Activated CD8-positive, alpha-beta memory T cell treated with anti-CD3 and anti-CD28 coated beads for 24 hours (primary cell): ENCODE results near the gene GPC3.
"Not testable (repeated sequence)": the region's sequence is repeated elsewhere in the genome, so short reads cannot be mapped to it uniquely, and the experiment has no call there.

Experiments used
- DNase-seq: peaks from one replicate; pipeline ENCODE4 v3.0.0-alpha.2; 2020

GPC3 gene

DNA sequence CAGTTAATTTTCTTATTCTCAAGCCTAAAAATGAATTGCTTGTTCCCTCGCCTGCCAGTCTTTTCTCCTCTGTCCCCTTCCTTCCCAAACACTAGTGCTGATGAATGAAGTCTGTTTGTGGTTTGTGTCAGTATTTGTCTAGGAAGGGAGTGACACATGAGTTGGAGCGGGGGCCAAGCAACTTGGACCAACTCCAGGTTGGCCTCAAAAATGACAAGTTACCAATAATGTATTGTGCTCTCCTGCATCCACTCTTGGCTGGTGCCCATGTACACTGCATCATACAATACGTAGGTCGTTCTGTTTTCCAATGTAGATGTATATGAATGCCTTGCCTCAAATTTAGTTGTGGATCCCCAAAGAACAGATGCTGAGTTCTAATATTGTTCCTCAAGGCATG lies 347.1 kb downstream of the GPC3 start:
- DNase-seq = no peak

DNA sequence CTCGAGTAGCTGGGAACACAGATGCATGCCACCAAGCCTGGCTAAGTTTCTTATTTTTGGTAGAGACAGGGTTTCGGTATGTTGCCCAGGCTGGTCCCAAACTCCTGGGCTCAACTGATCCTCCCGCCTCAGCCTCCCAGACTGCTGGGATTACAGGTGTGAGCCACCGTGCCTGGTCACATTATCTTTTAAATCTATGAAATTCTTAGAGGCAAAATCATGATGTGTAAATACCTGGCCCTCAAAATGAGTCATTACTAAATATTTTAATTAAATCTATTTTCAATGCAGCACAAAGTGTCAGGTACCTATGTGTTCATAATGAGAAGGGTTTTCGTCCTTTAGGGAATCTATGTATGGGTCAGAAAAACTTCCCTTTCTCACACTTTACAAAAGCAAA lies 347.6 kb downstream of the GPC3 start:
- no peak for DNase-seq

DNA sequence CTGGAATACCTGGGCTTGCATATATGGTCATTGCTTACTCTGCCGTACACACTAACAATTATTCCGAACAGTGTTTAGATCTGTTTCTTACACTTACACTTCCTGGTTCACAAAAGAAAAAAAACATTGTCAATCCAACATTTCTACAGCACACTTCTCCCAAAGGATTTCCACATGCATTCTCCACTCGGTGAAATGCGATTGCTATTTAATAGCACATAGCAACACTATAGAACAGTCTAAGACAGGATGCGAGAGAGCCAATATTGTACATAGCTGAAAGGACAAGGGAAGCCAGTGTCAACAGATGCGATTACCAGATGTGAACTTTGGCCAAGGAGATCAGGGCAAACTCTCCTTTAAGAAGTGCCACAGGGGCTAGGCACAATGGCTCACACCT lies 349.4 kb downstream of the GPC3 start:
- no peak for DNase-seq

DNA sequence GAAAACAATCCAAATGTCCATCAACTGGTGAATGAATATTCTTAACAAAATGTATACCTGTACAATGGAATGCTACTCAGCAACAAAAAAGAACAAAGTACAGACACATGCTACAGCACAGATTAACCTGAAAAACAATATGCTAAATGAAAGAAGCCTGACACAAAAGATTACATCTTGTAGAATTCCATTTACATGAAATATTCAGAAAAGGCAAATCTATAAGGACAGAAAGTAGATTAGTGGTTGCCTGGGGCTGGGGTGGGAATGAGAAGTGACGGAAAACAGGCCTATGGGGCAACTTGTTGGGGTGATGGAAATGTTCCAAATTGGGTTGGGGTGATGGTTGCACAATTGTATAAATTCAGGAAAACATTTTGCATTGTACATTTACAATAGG lies 351.0 kb downstream of the GPC3 start:
- no peak for DNase-seq

DNA sequence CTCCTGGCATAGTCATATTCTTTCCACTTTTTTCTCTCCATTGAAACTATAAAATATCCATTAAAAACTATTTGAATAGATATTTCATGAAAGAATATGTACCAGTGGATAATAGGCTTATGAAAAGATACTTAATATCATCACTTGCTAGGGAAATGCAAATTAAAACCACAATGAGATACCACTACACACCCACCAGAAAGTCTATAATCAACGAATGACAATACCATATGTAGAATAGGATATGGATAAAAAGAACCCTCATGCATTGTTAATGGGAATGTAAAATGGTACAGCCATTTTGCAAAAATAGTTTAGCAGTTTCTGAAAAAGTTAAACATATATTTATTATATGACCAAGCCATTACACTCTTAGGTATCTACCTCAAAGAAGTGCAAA lies 351.4 kb downstream of the GPC3 start:
- DNase-seq = no peak

DNA sequence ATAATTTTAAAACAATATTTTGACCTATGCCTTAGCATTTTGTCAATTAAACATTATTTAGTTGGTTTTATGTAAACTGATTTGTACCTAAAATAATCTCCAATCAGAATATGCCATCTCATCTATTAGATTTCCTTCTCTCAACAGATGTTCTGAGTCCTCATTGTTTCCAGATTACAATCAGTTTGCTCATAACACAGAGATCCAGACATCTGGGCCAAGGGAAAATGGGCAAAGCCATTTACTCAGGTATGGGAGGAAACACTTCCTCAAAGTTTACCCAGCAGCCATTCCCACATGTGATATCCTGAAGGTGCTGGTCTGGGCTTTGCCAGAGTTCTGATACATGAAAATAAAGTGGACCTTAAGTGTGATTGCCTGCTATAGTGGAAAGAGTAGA lies 352.2 kb downstream of the GPC3 start:
- DNase-seq = no peak

DNA sequence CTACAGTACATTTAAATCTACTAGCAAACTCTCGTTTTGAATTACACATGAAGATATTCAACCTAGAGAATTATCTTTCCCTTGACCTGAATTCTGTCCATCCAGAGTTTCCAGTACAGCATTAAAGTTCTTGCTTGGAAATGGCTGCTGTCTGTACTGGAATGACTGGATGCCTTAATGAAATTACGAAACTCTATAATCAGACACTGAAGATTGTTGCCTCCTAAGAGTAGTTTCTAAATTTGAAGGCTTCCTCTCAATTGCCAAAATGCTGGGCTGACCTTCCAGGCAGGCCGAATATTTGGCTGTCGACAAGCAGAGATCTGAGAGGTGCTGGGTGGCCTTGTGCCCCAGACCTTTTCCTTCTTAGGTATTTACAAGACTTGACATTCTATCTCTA lies 355.0 kb downstream of the GPC3 start:
- no peak for DNase-seq

DNA sequence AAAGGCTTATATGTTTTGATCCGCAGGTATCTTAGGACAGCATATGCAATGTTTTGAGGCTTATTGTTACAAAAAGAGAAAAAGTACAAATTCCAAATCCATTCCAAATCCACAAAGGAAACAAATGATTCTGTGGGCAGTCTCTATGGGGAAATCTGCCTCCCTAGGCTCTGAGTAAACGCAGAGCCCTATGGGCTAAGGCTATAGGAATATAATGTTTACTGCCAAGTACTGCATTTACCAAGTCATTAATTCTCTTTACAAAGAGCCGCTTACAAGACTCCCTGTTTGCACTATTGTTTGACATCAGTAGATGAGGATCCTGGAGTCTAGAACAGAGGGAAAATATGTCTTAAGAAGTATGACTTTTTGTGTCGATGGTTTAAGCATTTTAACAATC lies 357.7 kb downstream of the GPC3 start:
- no peak for DNase-seq

DNA sequence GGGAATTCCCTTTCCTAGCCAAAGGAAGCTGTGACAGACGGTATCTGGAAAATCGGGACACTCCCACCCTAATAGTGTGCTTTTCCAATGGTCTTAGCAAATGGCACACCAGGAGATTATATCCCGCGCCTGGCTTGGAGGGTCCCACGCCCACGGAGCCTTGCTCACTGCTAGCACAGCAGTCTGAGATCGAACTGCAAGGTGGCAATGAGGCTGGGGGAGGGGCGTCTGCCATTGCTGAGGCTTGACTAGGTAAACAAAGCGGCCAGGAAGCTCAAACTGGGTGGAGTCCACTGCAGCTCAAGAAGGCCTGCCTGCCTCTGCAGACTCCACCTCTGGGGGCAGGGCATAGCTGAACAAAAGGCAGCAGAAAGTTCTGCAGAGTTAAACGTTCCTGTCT lies 364.0 kb downstream of the GPC3 start:
- not testable (repeated sequence) for DNase-seq

DNA sequence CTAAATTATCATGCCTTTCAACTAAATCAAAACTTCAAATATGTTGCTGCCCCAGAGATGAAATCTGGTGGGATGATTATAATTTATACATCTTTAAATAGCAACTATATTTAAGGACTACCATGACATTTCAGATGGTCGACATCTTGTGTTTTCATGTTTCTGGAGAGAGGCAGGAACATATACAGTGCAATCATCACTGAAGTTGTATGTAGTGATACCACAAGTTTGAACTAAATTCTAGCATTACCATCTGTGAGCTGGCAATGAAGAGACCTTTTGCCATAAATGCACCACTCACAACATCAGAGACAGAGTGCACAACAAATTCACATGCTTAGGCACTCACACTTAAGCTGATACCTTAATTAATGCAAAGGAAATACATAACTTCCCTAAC lies 373.7 kb downstream of the GPC3 start:
- no peak for DNase-seq

DNA sequence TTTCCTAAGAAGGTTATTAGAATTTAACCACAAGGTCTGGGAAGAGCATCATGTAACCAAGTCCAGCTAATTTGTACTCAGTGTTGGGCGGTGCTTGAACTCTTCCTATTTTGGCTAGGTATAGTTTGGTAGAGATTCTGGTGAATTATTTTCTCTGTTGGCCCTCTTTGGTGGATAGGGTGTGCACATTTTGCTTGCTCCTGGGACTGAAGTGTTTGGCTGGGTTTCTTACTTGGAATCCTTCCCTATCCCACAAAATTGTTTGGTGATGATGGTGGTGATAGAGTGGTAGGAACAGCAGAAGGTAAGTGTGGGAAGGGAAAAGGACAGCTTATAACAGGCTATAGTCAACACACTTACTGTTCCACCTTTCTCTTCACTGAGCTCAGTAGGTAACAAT lies 375.3 kb downstream of the GPC3 start:
- DNase-seq = no peak

DNA sequence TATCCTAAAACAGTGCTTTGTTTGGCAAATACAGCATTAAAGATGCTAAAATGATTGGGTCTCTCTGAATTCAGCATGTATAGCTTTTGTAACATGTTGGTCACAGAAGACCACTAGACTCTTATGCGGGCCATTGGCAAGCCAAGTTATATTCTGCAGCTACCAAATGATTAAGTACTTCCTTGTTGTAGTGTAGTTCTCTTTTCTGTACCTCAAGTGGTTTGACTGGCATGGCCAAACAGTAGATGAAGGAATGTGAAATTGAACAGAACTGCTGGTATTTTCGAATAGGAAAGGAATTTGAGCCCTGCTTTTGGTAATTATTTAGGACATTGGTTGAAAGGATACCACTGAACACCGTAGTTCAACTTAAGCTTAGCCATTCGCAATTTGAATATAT lies 376.2 kb downstream of the GPC3 start:
- DNase-seq = no peak

DNA sequence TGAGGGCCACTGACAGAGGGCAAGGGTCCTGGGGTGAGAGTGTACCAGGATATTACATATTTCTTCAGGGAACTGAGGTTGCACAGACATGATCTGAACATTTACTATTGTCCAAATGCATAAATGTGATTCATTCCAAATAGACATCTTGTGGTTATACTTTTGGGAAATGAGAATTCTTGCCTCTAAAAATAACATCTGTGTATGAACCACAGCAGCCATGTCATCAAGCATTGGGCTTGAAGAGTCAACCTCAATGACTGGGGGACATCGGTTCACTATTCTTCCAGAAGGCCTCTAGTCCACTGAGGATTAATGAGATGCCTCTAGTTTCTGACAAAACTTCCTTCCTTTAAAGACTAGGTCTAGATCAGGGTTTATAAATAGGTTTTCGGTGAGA lies 377.0 kb downstream of the GPC3 start:
- no peak for DNase-seq

DNA sequence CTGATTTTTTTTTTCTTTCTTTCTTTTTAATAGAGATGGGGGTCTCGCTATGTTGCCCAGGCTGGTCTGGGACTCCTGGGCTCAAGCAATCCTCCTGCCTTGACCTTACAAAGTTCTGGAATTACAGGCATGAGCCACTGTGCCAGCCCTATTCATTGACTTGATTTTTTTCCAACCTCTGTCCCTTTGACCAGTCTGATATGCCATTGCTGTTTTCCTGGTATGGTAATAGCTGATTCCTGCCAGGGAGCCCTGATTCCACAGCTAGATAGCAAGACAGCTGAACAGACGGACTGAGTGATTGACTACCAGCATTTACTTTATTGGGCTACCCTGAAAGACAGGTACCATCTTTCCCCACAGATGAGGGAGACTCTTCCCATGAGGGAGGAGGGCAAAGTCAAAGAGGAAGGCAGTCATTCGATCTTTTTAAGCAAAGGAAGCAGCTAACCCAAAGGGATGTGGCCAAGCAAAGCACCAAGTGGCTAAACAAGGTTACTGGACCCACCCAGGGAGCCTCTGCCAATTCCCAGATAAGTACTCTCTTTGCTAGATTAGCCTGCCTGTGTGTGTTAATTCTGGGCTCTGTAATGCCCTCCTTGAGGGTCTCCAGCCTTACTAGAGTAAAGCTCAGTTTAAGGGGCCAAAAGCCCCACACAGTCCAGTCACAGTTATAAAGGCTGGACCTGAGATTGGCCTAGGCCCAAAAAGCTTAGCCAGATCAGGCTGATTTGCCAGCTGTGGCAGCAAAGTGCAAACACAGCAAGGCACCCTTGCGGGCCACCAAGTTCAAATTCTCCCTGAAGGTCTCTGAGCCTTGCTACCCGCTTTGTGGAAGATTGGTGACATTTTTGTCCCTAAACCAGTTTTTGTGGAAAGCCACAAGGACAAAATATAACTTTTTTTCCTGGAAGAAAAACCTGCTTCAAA lies 377.7 kb downstream of the GPC3 start:
- DNase-seq = no peak

DNA sequence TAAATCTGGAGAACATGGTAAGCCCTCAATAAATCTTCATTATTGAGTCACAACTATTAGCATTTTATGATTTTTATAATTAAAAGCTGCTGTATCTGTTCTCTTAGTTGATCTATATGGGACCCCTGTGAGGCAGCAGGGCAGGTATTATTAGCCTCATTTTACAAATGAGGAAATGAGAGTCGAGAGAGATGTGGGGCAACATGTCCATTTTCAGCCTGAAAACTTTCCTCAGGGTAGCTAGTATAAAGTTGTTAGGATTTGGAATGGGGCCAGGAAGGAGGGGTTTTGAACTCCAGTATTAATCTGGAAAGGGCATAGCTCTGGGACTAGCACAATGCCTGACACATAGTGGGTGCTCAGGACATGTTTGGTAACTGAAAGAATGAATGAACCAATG lies 378.4 kb downstream of the GPC3 start:
- no peak for DNase-seq

DNA sequence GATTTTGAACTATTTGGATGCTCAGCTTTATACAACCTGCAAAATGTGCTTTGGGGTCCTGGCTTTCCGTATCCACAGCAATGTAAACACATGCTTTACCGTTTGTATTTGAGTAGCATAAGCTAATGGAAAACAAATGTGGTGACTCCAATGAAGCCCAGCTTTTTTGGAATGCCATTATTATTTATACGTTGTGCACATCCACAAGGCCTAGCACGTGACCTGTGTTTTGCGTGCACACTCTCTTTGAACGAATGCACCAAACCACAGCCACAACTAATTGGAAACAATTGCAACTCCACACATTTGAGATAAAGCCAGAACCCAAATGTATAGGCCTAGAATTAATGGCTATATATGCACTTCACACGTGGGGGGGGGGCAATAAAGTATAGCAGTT lies 380.6 kb downstream of the GPC3 start:
- no peak for DNase-seq

DNA sequence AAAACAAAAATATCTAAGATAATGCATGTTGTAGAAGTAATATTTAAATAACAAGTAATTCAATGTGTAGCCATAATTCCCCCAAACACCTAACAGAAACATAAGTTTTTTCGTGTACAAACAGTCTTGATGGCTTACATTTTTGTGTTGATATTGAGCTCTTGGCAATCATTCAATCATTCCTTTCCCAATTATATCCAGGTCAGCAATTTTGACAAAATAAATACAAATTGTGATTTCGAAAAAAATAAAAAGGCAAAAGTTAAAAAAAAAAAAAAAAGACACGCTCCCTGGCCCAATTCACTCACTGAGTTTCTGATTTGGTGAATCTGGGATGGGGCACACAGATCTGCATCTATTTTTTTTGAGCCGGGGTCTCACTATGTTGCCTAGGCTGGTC lies 382.5 kb downstream of the GPC3 start:
- no peak for DNase-seq

DNA sequence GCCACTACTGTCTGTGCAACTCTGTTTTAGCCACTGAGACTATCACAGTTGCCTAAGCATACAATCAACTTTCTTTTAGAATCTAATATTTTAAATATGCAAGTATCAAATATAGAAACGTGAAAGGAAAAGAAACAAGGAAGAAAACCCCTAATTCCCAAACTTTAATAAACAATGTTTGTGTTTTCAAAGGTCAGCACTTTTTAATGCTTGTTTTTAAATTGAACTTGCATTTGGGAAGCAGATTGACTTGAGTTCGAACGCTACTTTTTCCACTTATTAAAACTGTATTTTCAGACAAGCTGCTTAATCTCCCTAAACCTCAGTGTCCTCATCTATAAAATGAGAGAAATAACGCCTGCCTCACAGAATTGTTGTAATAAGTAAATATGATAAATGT lies 384.3 kb downstream of the GPC3 start:
- no peak for DNase-seq

DNA sequence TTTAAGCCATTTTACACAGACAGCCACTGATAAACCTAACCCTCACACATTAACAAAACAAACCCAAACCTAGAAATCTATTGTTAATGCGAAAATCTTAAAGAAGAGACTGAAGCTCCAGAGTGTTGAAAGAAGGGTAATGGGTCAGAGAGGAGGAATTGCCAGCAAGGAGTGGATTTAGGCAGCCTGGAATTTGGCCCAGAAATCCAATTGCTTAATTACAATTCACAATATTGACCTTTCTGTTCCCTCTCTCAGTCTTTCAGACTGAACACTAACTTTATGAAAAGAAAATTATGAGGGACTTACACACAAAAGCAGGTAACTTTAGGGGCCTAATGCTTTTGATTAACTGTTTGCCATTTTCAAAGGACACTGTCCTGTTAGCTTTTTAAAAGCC lies 384.9 kb downstream of the GPC3 start:
- DNase-seq = no peak

DNA sequence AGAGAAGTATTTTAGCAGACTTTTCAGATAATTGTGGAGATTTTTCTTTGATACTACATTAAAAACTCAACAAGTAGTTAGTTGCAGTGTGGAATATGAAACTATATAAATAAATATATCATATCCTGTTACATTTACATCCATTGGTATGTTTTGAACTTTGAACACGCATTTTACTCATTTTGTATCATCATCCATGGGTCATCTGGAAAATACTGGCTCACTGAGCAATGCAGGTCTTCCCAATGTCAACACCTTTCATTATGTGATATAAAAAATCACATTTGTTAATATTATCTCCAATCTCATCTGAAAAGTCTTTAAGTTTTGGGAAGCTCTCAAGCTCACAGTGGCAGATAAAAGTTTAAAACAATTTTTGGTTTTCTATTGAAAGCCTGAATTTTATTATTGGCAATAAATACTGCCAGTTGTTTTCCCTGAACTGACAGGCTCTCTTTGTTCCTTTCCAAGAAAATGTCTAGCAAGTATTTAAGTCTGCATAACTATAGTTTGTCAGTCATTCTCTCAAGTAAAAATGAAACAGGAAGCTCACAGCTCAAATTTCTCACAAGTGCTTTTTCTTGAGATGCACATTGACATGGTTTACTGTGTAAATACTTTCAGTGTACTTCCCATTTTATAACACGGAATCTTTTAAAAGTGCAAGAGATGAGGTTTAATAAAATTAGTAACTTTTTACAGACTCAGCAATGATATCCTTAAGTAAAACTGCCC lies 386.6 kb downstream of the GPC3 start:
- DNase-seq = no peak

DNA sequence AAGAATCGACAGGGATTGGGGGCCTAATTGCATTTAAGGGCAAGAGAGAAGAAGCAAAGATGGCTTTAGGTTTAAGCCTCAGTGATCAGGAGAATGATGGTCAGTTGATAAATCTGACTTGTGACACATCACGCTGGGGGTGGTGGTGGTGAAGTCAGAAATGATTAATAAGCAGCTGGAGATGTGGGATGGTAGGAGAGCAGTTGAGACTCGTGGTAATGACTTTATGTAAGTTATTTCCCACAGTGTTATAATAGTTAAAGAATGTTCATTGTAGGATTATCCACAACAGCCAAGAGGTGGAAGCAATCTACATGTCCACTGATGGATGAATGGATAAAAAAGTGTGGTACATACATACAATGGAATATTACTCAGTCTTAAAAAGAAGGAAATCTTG lies 391.2 kb downstream of the GPC3 start:
- DNase-seq = no peak

DNA sequence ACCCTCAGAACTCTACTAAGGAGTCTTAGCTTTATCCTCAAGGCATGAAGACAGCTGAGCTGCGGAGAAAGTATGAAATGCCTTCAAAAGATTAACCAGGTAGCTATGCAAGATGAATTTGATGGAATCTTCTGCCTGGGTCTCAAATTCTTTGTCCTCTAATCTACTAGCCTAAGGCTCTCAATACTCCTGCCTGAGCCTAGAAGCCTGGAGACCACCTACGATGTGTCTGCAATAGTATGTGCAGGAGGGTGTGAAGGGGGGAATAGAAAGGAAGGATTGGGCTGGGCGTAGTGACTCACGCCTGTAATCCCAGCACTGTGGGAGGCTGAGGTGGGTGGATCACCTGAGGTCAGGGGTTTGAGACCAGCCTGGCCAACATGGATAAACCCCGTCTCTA lies 391.9 kb downstream of the GPC3 start:
- no peak for DNase-seq

DNA sequence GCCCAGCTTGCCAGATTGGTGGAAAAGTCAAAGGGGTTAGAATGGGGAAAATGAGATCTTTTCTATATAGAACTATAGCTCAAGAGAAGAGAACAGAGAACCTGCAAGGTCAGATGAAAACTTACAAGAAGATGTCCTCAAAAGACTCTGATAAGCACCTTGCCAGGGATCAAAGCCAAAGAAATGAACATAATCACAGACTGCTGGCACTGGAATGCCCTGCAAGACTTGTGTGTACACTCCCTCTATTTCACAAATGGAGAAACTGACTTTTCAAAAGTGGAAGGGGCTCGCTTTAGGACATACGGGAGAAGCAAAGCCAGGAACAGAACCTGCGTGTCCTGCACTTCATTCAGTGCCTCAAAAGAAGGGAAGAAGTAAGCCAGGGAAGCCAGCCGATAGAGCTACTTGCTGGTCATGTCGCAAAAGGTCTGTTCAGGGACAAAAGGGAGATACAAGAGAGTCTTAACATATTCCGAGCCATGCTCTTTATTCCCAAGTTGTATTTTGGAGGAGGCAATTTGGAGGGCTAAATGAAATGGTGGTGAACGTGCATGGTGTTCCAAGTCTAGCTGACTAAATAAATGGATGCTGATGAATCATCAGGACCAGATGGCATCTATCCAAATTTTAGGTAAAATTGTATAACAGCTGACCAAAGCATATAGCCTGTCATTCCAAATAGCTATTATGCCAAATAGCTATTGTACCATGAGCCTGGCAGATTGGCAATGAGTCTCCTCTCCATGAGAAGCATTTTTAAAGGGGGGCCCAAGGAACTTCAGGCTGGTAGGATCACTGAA lies 394.5 kb downstream of the GPC3 start:
- DNase-seq = no peak

DNA sequence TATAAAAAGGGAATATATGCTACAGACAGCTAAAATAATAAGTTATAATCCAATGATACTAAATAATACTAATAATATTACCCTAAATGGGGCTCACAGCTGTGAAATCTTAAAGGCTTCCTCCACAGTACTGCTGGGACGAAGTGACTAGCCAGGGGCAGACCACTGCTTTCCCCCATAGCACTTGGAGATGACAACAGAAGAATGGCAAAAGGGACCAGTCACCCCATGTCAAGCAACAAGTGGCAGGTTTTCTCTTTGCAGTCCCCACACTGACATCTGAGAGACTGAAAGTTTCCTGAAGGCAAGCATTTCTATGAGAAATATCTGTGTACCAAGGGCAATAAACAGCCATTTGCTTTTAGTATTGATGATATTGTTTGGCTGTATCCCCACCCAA lies 396.6 kb downstream of the GPC3 start:
- no peak for DNase-seq
